Tibial artery (tissue), 4 donors: ENCODE measurements around the gene SQSTM1.

Experiments used
- DNase-seq, 2 donors: peaks; one replicate each; pipeline ENCODE4 v3.0.0-alpha.2; 2019
- H3K27ac ChIP-seq, 2 donors: fragments of 200-600 bp; sonication (generic) in 1 of 2; 1 replicate in 1 of 2; 2 replicates in 1 of 2; pipeline ENCODE4 v1.5.1; 2018 to 2019; ENCODE audit warnings: mild to moderate bottlenecking in 1 of 2
- H3K27me3 ChIP-seq, 2 donors: fragments of 200-600 bp; sonication (generic) in 1 of 2; one replicate each; pipeline versions ENCODE4 v1.5.1 to v1.6.0; 2016 to 2019
- H3K36me3 ChIP-seq, 3 donors: fragments of 200-600 bp; sonication (generic) in 2 of 3; one replicate each; pipeline ENCODE4 v1.5.1; 2016 to 2019; ENCODE audit warnings: mild to moderate bottlenecking in 2 of 3
- H3K4me1 ChIP-seq, 4 donors: fragments of 200-600 bp; sonication (generic) in 2 of 4; 1 replicate in 3 of 4; 2 replicates in 1 of 4; pipeline ENCODE4 v1.5.1; 2016 to 2019
- H3K4me3 ChIP-seq, 2 donors: fragments of 200-600 bp; sonication (generic) in 1 of 2; 1 replicate in 1 of 2; 2 replicates in 1 of 2; pipeline ENCODE4 v1.5.1; 2018 to 2019; ENCODE audit warnings: mild to moderate bottlenecking in 2 of 2
- H3K9me3 ChIP-seq, 3 donors: fragments of 200-600 bp; sonication (generic) in 1 of 3; one replicate each; pipeline ENCODE4 v1.5.1; 2016 to 2019
- CTCF ChIP-seq, 2 experiments: fragments of 200-600 bp in 1 of 2; fragments of 450-650 bp in 1 of 2; IDR thresholded peaks; one replicate each; pipeline ENCODE4 v1.5.1; 2017 to 2019; ENCODE audit warnings: antibody characterized with exemption in 2 of 2, mild to moderate bottlenecking in 1 of 2, moderate library complexity in 1 of 2
- intact Hi-C: fragments of 100-400 bp; cut with DNase I; formaldehyde crosslinking; loops from one replicate; pipeline ENCODE4 v1.15.0; 2023; ENCODE audit warnings: low total_unique reads

The SQSTM1 gene

GRCh38 chr5:179874136-179874535 is 53.4 kb downstream of the SQSTM1 start:
- no peaks in the 10 kb centered on the region for H3K9me3 ChIP-seq
- no peak for DNase-seq
- H3K36me3 ChIP-seq = peaks cover 48 to 97% (median 89%) of the 10 kb centered on the region in 3 donors
- no peak overlapping the region for H3K4me3 ChIP-seq
- no peak overlapping the region for H3K27ac ChIP-seq
- H3K4me1 ChIP-seq = peaks cover 0 to 2% (median 0%) of the 10 kb centered on the region in 4 donors
- no peak for TF ChIP-seq CTCF (IDR thresholded peaks at IDR 0.05)
- H3K27me3 ChIP-seq = no peaks in the 10 kb centered on the region
- intact Hi-C loops = no loop called here

DNA sequence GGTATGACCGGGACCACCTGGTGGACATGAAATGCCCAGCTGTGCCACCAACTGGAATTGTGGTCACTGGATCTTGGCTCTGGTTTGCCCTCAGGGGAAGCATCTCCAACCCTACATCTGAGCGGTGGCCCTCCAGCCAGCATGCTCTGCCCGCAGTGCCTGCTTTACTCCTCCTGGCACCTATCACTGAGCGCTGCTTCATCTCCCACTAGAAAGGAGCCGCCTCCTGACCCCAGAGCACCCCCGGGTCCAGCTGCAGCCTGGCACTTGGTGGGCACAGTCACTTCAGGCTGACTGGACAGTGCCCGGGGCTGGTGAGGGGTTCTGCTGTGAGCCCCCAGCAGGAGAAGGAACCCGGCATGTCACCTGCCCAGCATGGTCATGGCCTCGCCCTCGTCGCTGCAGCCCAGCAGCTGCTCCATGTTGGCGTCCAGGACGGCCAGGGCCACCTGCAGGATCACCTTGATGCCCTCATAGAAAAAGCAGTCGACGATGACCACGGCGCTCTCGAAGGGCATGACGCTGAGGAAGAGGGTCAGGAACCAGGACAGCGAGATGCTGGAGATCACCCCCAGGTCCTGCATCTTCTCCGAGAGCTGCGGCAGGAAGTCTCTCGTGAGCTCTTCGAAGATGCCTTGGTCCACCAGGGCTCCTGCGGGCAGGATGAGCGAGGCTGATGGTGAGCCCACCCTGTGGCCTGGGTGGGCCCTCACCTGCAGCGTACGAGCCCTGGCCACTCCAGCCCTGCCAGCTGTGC is 54.0 kb downstream of the SQSTM1 start:
- H3K27ac ChIP-seq = no peak overlapping the region
- H3K4me1 ChIP-seq = peaks cover 0 to 2% (median 0%) of the 10 kb centered on the region in 4 donors
- TF ChIP-seq CTCF (IDR thresholded peaks at IDR 0.05) = no peak
- H3K9me3 ChIP-seq = no peaks in the 10 kb centered on the region
- intact Hi-C loops = no loop called here
- no peaks in the 10 kb centered on the region for H3K27me3 ChIP-seq
- no peak for DNase-seq
- H3K4me3 ChIP-seq = no peak overlapping the region
- peaks cover 51 to 97% (median 89%) of the 10 kb centered on the region in 3 donors for H3K36me3 ChIP-seq

DNA sequence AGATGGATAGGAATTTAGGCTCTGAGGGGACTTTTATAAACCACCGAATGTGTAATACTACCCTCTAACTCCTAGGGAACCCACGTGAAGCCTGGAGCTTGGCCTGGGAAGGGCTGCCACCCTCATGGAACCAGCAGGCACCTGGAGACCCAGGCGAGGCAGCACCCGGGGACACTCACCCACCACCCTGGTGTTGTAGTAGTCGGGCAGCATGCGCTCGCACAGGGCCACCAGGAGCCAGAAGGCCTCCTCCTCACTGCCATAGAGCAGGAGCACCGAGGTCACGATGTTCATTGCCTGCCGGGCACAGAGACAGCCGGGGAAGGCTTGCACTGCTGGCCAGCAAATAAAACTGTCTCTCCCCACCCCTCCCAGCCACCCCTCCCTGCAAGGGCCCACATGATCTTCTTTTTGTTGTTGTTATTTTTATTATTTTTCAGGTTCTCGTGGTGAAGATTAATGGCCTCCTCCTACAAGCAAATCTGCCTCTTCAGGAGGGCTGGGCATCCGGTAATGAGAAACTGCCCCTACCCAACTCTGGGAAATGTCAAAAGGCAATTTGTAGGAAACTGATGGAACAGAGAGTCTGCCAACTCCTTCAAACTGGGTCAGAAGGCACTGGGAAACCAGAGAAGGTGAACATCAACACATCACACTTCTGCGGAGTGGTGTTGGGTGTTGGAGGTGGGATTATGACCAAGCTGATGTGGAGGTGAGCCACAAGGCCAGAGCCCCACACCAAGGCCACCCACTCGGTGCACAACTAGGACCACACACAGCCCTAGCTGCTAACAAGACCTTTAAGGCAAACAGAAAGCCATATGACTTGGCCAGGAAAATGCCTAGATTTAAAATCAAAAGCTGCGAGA is 55.3 kb downstream of the SQSTM1 start:
- no peaks in the 10 kb centered on the region for H3K27me3 ChIP-seq
- H3K9me3 ChIP-seq = no peaks in the 10 kb centered on the region
- H3K4me1 ChIP-seq = peaks cover 0 to 2% (median 0%) of the 10 kb centered on the region in 4 donors
- intact Hi-C loops = no loop called here
- H3K27ac ChIP-seq = no peak overlapping the region
- no peak for TF ChIP-seq CTCF (IDR thresholded peaks at IDR 0.05)
- no peak for DNase-seq
- no peak overlapping the region for H3K4me3 ChIP-seq
- peaks cover 45 to 97% (median 83%) of the 10 kb centered on the region in 3 donors for H3K36me3 ChIP-seq

- no peaks in the 10 kb centered on the region for H3K27me3 ChIP-seq
- peaks cover 43 to 93% (median 77%) of the 10 kb centered on the region in 3 donors for H3K36me3 ChIP-seq
These were observed 55.9 kb downstream of the SQSTM1 start for GRCh38 chr5:179876610-179876952.

More at GRCh38 chr5:179876610-179876952, 55.9 kb downstream of the SQSTM1 start:
- H3K4me3 ChIP-seq = no peak overlapping the region
- peaks cover 0 to 2% (median 0%) of the 10 kb centered on the region in 4 donors for H3K4me1 ChIP-seq
- intact Hi-C loops = no loop called here
- no peaks in the 10 kb centered on the region for H3K9me3 ChIP-seq
- no peak for TF ChIP-seq CTCF (IDR thresholded peaks at IDR 0.05)
- DNase-seq = no peak
- no peak overlapping the region for H3K27ac ChIP-seq
